ENCODE data around the gene RIMBP2.

DNA sequence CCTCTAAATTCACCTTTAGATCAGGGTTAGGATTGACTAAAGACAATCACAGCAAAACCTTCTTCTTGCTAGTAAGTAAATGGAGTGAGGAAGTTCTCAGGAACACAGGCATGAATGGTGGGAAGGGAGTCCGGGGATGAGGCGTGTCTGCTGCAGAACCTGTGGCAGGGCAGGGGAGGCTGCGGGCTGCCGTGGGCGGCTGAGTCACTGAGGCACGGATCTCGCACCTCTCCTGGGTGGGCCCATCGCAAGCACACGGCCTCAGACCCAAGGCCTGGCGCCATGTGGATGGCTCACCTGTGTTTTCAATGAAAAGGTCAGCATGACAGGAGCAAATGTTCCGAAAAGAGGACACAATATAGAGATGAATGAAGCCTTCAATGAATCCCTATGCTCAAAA lies 293.0 kb downstream of the RIMBP2 start:
- TF ChIP-seq, protein P1, sequence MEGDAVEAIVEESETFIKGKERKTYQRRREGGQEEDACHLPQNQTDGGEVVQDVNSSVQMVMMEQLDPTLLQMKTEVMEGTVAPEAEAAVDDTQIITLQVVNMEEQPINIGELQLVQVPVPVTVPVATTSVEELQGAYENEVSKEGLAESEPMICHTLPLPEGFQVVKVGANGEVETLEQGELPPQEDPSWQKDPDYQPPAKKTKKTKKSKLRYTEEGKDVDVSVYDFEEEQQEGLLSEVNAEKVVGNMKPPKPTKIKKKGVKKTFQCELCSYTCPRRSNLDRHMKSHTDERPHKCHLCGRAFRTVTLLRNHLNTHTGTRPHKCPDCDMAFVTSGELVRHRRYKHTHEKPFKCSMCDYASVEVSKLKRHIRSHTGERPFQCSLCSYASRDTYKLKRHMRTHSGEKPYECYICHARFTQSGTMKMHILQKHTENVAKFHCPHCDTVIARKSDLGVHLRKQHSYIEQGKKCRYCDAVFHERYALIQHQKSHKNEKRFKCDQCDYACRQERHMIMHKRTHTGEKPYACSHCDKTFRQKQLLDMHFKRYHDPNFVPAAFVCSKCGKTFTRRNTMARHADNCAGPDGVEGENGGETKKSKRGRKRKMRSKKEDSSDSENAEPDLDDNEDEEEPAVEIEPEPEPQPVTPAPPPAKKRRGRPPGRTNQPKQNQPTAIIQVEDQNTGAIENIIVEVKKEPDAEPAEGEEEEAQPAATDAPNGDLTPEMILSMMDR (conservative IDR thresholded peaks at IDR 0.05; ENCODE audit: low read depth in 2 of 2), result no peak
- TF ChIP-seq POLR2AphosphoS5 (IDR thresholded peaks at IDR 0.05; ENCODE audit: low read depth) (no peak), EZH2 (IDR thresholded peaks at IDR 0.05; ENCODE audit: low read depth, unreplicated experiment) (no peak), NANOG (IDR thresholded peaks at IDR 0.05; ENCODE audit: borderline replicate concordance) (no peak), EZH2phosphoT487 (IDR thresholded peaks at IDR 0.05; ENCODE audit: unreplicated experiment) (no peak), CREB1 (CRISPR knock-in tag; IDR thresholded peaks at IDR 0.05; ENCODE audit: low read depth) (no peak), JUNB (IDR thresholded peaks at IDR 0.05; ENCODE audit: unreplicated experiment) (no peak), ZNF331 (CRISPR knock-in tag; IDR thresholded peaks at IDR 0.05; ENCODE audit: low read depth) (no peak), ZNF114 (CRISPR knock-in tag; IDR thresholded peaks at IDR 0.05) (no peak), STAT1 (IDR thresholded peaks at IDR 0.05; ENCODE audit: unreplicated experiment) (no peak)
- TF ChIP-seq, protein P2, sequence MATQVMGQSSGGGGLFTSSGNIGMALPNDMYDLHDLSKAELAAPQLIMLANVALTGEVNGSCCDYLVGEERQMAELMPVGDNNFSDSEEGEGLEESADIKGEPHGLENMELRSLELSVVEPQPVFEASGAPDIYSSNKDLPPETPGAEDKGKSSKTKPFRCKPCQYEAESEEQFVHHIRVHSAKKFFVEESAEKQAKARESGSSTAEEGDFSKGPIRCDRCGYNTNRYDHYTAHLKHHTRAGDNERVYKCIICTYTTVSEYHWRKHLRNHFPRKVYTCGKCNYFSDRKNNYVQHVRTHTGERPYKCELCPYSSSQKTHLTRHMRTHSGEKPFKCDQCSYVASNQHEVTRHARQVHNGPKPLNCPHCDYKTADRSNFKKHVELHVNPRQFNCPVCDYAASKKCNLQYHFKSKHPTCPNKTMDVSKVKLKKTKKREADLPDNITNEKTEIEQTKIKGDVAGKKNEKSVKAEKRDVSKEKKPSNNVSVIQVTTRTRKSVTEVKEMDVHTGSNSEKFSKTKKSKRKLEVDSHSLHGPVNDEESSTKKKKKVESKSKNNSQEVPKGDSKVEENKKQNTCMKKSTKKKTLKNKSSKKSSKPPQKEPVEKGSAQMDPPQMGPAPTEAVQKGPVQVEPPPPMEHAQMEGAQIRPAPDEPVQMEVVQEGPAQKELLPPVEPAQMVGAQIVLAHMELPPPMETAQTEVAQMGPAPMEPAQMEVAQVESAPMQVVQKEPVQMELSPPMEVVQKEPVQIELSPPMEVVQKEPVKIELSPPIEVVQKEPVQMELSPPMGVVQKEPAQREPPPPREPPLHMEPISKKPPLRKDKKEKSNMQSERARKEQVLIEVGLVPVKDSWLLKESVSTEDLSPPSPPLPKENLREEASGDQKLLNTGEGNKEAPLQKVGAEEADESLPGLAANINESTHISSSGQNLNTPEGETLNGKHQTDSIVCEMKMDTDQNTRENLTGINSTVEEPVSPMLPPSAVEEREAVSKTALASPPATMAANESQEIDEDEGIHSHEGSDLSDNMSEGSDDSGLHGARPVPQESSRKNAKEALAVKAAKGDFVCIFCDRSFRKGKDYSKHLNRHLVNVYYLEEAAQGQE (IDR thresholded peaks at IDR 0.05; ENCODE audit: unreplicated experiment), result no peak
- TF ChIP-seq, protein P3, sequence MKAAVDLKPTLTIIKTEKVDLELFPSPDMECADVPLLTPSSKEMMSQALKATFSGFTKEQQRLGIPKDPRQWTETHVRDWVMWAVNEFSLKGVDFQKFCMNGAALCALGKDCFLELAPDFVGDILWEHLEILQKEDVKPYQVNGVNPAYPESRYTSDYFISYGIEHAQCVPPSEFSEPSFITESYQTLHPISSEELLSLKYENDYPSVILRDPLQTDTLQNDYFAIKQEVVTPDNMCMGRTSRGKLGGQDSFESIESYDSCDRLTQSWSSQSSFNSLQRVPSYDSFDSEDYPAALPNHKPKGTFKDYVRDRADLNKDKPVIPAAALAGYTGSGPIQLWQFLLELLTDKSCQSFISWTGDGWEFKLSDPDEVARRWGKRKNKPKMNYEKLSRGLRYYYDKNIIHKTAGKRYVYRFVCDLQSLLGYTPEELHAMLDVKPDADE (IDR thresholded peaks at IDR 0.05), result no peak
- TF ChIP-seq, protein P4, sequence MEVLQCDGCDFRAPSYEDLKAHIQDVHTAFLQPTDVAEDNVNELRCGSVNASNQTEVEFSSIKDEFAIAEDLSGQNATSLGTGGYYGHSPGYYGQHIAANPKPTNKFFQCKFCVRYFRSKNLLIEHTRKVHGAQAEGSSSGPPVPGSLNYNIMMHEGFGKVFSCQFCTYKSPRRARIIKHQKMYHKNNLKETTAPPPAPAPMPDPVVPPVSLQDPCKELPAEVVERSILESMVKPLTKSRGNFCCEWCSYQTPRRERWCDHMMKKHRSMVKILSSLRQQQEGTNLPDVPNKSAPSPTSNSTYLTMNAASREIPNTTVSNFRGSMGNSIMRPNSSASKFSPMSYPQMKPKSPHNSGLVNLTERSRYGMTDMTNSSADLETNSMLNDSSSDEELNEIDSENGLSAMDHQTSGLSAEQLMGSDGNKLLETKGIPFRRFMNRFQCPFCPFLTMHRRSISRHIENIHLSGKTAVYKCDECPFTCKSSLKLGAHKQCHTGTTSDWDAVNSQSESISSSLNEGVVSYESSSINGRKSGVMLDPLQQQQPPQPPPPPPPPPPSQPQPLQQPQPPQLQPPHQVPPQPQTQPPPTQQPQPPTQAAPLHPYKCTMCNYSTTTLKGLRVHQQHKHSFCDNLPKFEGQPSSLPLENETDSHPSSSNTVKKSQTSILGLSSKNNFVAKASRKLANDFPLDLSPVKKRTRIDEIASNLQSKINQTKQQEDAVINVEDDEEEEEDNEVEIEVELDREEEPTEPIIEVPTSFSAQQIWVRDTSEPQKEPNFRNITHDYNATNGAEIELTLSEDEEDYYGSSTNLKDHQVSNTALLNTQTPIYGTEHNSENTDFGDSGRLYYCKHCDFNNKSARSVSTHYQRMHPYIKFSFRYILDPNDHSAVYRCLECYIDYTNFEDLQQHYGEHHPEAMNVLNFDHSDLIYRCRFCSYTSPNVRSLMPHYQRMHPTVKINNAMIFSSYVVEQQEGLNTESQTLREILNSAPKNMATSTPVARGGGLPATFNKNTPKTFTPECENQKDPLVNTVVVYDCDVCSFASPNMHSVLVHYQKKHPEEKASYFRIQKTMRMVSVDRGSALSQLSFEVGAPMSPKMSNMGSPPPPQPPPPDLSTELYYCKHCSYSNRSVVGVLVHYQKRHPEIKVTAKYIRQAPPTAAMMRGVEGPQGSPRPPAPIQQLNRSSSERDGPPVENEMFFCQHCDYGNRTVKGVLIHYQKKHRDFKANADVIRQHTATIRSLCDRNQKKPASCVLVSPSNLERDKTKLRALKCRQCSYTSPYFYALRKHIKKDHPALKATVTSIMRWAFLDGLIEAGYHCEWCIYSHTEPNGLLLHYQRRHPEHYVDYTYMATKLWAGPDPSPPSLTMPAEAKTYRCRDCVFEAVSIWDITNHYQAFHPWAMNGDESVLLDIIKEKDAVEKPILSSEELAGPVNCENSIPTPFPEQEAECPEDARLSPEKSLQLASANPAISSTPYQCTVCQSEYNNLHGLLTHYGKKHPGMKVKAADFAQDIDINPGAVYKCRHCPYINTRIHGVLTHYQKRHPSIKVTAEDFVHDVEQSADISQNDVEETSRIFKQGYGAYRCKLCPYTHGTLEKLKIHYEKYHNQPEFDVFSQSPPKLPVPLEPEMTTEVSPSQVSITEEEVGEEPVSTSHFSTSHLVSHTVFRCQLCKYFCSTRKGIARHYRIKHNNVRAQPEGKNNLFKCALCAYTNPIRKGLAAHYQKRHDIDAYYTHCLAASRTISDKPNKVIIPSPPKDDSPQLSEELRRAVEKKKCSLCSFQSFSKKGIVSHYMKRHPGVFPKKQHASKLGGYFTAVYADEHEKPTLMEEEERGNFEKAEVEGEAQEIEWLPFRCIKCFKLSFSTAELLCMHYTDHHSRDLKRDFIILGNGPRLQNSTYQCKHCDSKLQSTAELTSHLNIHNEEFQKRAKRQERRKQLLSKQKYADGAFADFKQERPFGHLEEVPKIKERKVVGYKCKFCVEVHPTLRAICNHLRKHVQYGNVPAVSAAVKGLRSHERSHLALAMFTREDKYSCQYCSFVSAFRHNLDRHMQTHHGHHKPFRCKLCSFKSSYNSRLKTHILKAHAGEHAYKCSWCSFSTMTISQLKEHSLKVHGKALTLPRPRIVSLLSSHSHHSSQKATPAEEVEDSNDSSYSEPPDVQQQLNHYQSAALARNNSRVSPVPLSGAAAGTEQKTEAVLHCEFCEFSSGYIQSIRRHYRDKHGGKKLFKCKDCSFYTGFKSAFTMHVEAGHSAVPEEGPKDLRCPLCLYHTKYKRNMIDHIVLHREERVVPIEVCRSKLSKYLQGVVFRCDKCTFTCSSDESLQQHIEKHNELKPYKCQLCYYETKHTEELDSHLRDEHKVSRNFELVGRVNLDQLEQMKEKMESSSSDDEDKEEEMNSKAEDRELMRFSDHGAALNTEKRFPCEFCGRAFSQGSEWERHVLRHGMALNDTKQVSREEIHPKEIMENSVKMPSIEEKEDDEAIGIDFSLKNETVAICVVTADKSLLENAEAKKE (CRISPR knock-in tag; IDR thresholded peaks at IDR 0.05), result no peak
